ENCODE data around the gene EHMT2. TPM values are rescaled to one million over a fixed set of nuclear protein-coding genes. Genes with fewer than 3 reads are reported as not detected.

Gene EHMT2
- total RNA-seq, 1 experiment from 2014 or later = 68.3 TPM

DNA sequence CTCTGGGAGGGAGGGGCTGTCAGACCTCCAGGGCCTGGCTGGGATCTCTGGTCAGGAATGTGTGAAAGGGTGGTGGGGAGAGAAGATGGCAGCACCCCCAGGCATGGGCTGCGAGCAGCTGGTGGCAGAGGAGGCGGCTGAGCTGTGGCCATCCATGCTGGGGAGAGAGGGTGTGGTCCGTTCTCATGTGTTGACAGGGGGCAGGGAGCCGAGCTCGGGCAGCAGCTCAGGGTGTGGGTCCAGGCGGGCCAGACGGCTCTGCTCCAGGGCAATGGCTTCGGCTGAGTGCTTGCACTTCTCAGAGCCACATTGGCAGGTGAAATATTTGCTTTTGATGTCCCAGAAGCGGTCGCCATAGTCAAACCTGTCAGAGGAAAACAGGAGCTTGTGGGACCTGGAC, 17.6 kb downstream of the EHMT2 start:
- Histone ChIP-seq H3K27ac (no peak overlapping the region), H3K9me3 (ENCODE audit: insufficient read depth, low read depth) (no peaks in the 10 kb centered on the region), H3K79me2 (ENCODE audit: low read depth) (no peaks in the 10 kb centered on the region), H4K20me1 (ENCODE audit: insufficient read depth) (no peaks in the 10 kb centered on the region), H3K27me3 (ENCODE audit: insufficient read depth, low read depth) (no peaks in the 10 kb centered on the region), H3K36me3 (ENCODE audit: low read depth) (peaks cover 5% of the 10 kb centered on the region; the same call in 1 of the 2 replicates), H3K4me1 (replicated peaks; ENCODE audit: insufficient read depth) (peaks cover 20% of the 10 kb centered on the region), H3K4me2 (no peak overlapping the region), H3F3A (ENCODE audit: insufficient read depth, low read depth) (peaks cover 22% of the 10 kb centered on the region), H3K9me2 (ENCODE audit: insufficient read depth) (no peaks in the 10 kb centered on the region), H3K4me3 (no peak overlapping the region), H2AFZ (no peak overlapping the region)
- TSS peak; percentile 19 for BruUV-seq (replicated peaks)
- TF ChIP-seq EZH2 (IDR thresholded peaks at IDR 0.05; ENCODE audit: low read depth) = no peak
- TF ChIP-seq, protein P1, sequence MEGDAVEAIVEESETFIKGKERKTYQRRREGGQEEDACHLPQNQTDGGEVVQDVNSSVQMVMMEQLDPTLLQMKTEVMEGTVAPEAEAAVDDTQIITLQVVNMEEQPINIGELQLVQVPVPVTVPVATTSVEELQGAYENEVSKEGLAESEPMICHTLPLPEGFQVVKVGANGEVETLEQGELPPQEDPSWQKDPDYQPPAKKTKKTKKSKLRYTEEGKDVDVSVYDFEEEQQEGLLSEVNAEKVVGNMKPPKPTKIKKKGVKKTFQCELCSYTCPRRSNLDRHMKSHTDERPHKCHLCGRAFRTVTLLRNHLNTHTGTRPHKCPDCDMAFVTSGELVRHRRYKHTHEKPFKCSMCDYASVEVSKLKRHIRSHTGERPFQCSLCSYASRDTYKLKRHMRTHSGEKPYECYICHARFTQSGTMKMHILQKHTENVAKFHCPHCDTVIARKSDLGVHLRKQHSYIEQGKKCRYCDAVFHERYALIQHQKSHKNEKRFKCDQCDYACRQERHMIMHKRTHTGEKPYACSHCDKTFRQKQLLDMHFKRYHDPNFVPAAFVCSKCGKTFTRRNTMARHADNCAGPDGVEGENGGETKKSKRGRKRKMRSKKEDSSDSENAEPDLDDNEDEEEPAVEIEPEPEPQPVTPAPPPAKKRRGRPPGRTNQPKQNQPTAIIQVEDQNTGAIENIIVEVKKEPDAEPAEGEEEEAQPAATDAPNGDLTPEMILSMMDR (conservative IDR thresholded peaks at IDR 0.05) = no peak
- CTCF ChIA-PET = interaction anchor here (0.5 kb wide), 1 partner anchor 227 kb away, joined by 3 read pairs; no protein-coding TSS in a partner anchor
- intact Hi-C loops (cut with micrococcal nuclease; ENCODE audit: unreplicated experiment) = loop anchor here (5.0 to 10.0 kb wide), 2 partner anchors 48 to 195 kb away; partner anchors contain the start of gene LY6G5C
- POLR2A ChIA-PET (ENCODE audit: unreplicated experiment) = no interaction called here
- DNase-seq = no peak

DNA sequence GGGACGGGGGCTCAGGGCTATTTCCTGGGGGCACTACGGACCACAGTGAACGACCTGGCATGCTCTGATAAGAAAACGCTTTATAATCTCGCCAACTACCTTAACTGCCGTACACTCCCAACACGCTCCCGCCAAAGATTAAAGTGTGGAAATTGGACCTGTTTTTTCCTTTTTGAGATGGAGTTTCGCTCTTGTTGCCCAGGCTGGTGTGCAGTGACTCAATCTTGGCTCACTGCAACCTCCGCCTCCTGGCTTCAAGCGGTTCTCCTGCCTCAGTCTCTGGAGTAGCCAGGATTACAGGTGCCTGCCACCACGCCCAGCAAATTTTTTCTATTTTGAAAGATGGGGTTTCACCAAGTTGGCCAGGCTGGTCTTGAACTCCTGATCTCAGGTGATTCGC, 18.4 kb downstream of the EHMT2 start:
- H3K36me3 ChIP-seq (ENCODE audit: low read depth) = peaks cover 5% of the 10 kb centered on the region; the same call in 1 of the 2 replicates
- no peak overlapping the region for H2AFZ ChIP-seq
- H3K27me3 ChIP-seq (ENCODE audit: insufficient read depth, low read depth) = no peaks in the 10 kb centered on the region
- H3K27ac ChIP-seq = 0 out of 2 replicates have a peak overlapping the region, but pooled peaks have one; percentile 47
- peak overlapping the region; percentile 58 for H3K4me2 ChIP-seq
- peaks cover 28% of the 10 kb centered on the region for H3F3A ChIP-seq (ENCODE audit: insufficient read depth, low read depth)
- DNase-seq = no peak
- H4K20me1 ChIP-seq (ENCODE audit: insufficient read depth) = no peaks in the 10 kb centered on the region
- TSS peak; percentile 96 for BruUV-seq (replicated peaks)
- H3K9me3 ChIP-seq (ENCODE audit: insufficient read depth, low read depth) = no peaks in the 10 kb centered on the region
- intact Hi-C loops (cut with micrococcal nuclease; ENCODE audit: unreplicated experiment) = loop anchor here (5.0 to 10.0 kb wide), 2 partner anchors 47 to 194 kb away; partner anchors contain the start of gene LY6G5C
- POLR2A ChIA-PET (ENCODE audit: unreplicated experiment) = interaction anchor here (0.7 kb wide), 1 partner anchor 632 kb away, joined by 10 read pairs; no protein-coding TSS in a partner anchor
- H3K79me2 ChIP-seq (ENCODE audit: low read depth) = no peaks in the 10 kb centered on the region
- TF ChIP-seq EZH2 (IDR thresholded peaks at IDR 0.05; ENCODE audit: low read depth) = no peak
- TF ChIP-seq, protein P1 (conservative IDR thresholded peaks at IDR 0.05) = no peak
- H3K9me2 ChIP-seq (ENCODE audit: insufficient read depth) = no peaks in the 10 kb centered on the region
- H3K4me3 ChIP-seq = peak overlapping the region; percentile 36; the same call in 1 of the 2 replicates
- CTCF ChIA-PET = interaction anchor here (0.7 kb wide), 1 partner anchor 64 kb away, joined by 3 read pairs; no protein-coding TSS in a partner anchor
- H3K4me1 ChIP-seq (replicated peaks; ENCODE audit: insufficient read depth) = peaks cover 28% of the 10 kb centered on the region

DNA sequence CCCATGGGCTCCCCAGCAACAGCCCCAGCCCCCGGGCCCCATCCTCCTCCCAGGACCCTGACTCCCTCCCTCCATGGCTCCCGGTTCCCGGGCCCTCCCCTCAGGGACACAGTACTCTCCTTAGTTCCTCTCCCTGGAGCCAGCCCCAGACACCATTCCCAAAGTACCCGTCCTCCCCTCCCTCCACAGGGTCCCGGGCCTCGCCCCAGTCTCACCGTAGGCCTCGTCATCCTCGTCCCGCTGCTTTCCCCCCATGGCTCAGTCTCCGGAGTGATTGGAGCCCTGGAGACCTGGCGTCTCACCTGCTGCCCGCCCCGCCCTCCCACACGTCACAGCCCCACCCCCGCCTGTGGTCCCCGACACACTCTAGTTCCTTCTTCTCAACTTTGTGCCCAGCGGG, 18.8 kb downstream of the EHMT2 start, which contains the start of gene SLC44A4:
SLC44A4 (minus strand) TSS at position 272 of the 400 bp plus-strand sequence; CDS start at position 255, 17 bp downstream.
- no peaks in the 10 kb centered on the region for H3K9me2 ChIP-seq (ENCODE audit: insufficient read depth)
- intact Hi-C loops (cut with micrococcal nuclease; ENCODE audit: unreplicated experiment) = loop anchor here (5.0 to 10.0 kb wide), 2 partner anchors 46 to 194 kb away; partner anchors contain the start of gene LY6G5C
- DNase-seq = peak in 1 of 2 experiments; percentile 42
- H3K27ac ChIP-seq = 0 out of 2 replicates have a peak within 1 kb of the TSS, but pooled peaks have one; percentile 47
- H2AFZ ChIP-seq = no peak within 1 kb of the TSS
- H3K79me2 ChIP-seq (ENCODE audit: low read depth) = no peaks in the 10 kb centered on the region
- H3F3A ChIP-seq (ENCODE audit: insufficient read depth, low read depth) = peaks cover 31% of the 10 kb centered on the region
- ChIA-PET POLR2A (ENCODE audit: unreplicated experiment) (interaction anchor here (0.7 kb wide), 1 partner anchor 631 kb away, joined by 10 read pairs; no protein-coding TSS in a partner anchor), CTCF (interaction anchor here (0.7 kb wide), 1 partner anchor 64 kb away, joined by 3 read pairs; no protein-coding TSS in a partner anchor)
- H3K4me3 ChIP-seq = peak within 1 kb of the TSS; percentile 36; the same call in 1 of the 2 replicates
- H3K36me3 ChIP-seq (ENCODE audit: low read depth) = peaks cover 5% of the 10 kb centered on the region; the same call in 1 of the 2 replicates
- no TSS peak for BruUV-seq (replicated peaks)
- peaks cover 32% of the 10 kb centered on the region for H3K4me1 ChIP-seq (replicated peaks; ENCODE audit: insufficient read depth)
- peak within 1 kb of the TSS; percentile 58 for H3K4me2 ChIP-seq
- TF ChIP-seq, protein P1 (conservative IDR thresholded peaks at IDR 0.05) = no peak
- no peak for TF ChIP-seq EZH2 (IDR thresholded peaks at IDR 0.05; ENCODE audit: low read depth)
- no peaks in the 10 kb centered on the region for H3K9me3 ChIP-seq (ENCODE audit: insufficient read depth, low read depth)
- no peaks in the 10 kb centered on the region for H3K27me3 ChIP-seq (ENCODE audit: insufficient read depth, low read depth)
- H4K20me1 ChIP-seq (ENCODE audit: insufficient read depth) = no peaks in the 10 kb centered on the region
